H1 (cell line): ENCODE results near the gene LRG1.
"Not testable (repeated sequence)": the region's sequence is repeated elsewhere in the genome, so short reads cannot be mapped to it uniquely, and the experiment has no call there.

Source experiments
- CBX5 ChIP-seq: fragments of 300-800, 300-1000 bp; sonication (generic); IDR thresholded peaks from 2 replicates; pipeline ENCODE4 v1.7.1; 2016; ENCODE audit warnings: antibody characterized with exemption, low read length, low read depth
- CBX8 ChIP-seq: fragments of 300-800, 300-1000 bp; sonication (generic); IDR thresholded peaks from 2 replicates; pipeline ENCODE4 v1.7.1; 2016; ENCODE audit warnings: low read depth, low read length, borderline replicate concordance
- CEBPB ChIP-seq: IDR thresholded peaks from 2 replicates; pipeline ENCODE4 v1.6.1; 2012; ENCODE audit warnings: low read depth, low read length
- CHD2 ChIP-seq: IDR thresholded peaks from 2 replicates; pipeline ENCODE4 v1.6.1; 2012; ENCODE audit warnings: low read length, improper control_type of control experiment
- CREB1 ChIP-seq: IDR thresholded peaks from 2 replicates; pipeline ENCODE4 v1.6.1; 2012; ENCODE audit warnings: inconsistent platforms
- E2F6 ChIP-seq: IDR thresholded peaks from 2 replicates; pipeline ENCODE4 v1.6.1; 2012; ENCODE audit warnings: inconsistent platforms
- POLR2AphosphoS5 ChIP-seq: IDR thresholded peaks from 2 replicates; pipeline ENCODE4 v1.6.1; 2011; ENCODE audit warnings: low read depth, low read length
- RAD21 ChIP-seq, 2 experiments: IDR thresholded peaks in 1 of 2; conservative IDR thresholded peaks in 1 of 2; 2 replicates each; pipeline ENCODE4 v1.6.1; 2011; ENCODE audit warnings: low read depth in 2 of 2, low read length in 2 of 2, improper control_type of control experiment in 1 of 2, inconsistent platforms in 1 of 2, mild to moderate bottlenecking in 1 of 2, moderate library complexity in 1 of 2
- RBBP5 ChIP-seq: IDR thresholded peaks from 2 replicates; pipeline ENCODE4 v1.7.1; 2012; ENCODE audit warnings: low read depth, mild to moderate bottlenecking, inconsistent platforms, low read length, moderate library complexity, borderline replicate concordance
- SP1 ChIP-seq: IDR thresholded peaks from 2 replicates; pipeline ENCODE4 v1.6.1; 2011; ENCODE audit warnings: low read depth, low read length
- TCF12 ChIP-seq: IDR thresholded peaks from 2 replicates; pipeline ENCODE4 v1.6.1; 2011; ENCODE audit warnings: low read depth, mild to moderate bottlenecking, low read length
- TF ChIP-seq, protein P1 (sequence below), 3 experiments: IDR thresholded peaks; 1 replicate in 2 of 3; 2 replicates in 1 of 3; pipeline versions ENCODE4 v1.5.1 to v1.6.1; 2011; ENCODE audit warnings: low read length in 3 of 3, mild to moderate bottlenecking in 3 of 3, inconsistent platforms in 2 of 3, low read depth in 1 of 3, moderate library complexity in 1 of 3; ENCODE audit not compliant: insufficient read depth in 1 of 3; ENCODE audit errors: control extremely low read depth in 1 of 3

GRCh38 chr19:4527377-4527776 is 12.5 kb downstream of the LRG1 start:
- TF ChIP-seq CHD2; TCF12; E2F6; POLR2AphosphoS5; SP1; RAD21 (IDR thresholded peaks at IDR 0.05 in 1 of 2, conservative IDR thresholded peaks at IDR 0.05 in 1 of 2; ENCODE audit: low read depth in 2 of 2, low read length in 2 of 2); CREB1; CBX8; RBBP5; CEBPB; CBX5: not testable (repeated sequence)
- TF ChIP-seq, protein P1, sequence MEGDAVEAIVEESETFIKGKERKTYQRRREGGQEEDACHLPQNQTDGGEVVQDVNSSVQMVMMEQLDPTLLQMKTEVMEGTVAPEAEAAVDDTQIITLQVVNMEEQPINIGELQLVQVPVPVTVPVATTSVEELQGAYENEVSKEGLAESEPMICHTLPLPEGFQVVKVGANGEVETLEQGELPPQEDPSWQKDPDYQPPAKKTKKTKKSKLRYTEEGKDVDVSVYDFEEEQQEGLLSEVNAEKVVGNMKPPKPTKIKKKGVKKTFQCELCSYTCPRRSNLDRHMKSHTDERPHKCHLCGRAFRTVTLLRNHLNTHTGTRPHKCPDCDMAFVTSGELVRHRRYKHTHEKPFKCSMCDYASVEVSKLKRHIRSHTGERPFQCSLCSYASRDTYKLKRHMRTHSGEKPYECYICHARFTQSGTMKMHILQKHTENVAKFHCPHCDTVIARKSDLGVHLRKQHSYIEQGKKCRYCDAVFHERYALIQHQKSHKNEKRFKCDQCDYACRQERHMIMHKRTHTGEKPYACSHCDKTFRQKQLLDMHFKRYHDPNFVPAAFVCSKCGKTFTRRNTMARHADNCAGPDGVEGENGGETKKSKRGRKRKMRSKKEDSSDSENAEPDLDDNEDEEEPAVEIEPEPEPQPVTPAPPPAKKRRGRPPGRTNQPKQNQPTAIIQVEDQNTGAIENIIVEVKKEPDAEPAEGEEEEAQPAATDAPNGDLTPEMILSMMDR (IDR thresholded peaks at IDR 0.05; ENCODE audit: control extremely low read depth in 1 of 3, insufficient read depth in 1 of 3, low read depth in 1 of 3, low read length in 3 of 3), result not testable (repeated sequence)
